Esophagus squamous epithelium (tissue), 4 donors: ENCODE results near the gene ATP8B1.

ENCODE experiments used
- CTCF ChIP-seq, 6 experiments: fragments of 450-650 bp in 4 of 6; fragments of 200-600 bp in 2 of 6; sonication (generic) in 2 of 6; IDR thresholded peaks; one replicate each; pipeline ENCODE4 v1.5.1; 2016 to 2019; ENCODE audit warnings: antibody characterized with exemption in 6 of 6, mild to moderate bottlenecking in 4 of 6, moderate library complexity in 4 of 6
- POLR2A ChIP-seq, 4 donors: fragments of 450-650 bp; IDR thresholded peaks; one replicate each; pipeline ENCODE4 v1.6.1; 2017; ENCODE audit warnings: antibody characterized with exemption in 4 of 4, mild to moderate bottlenecking in 4 of 4, moderate library complexity in 3 of 4

- TF ChIP-seq CTCF (IDR thresholded peaks at IDR 0.05), result no peak
- no peak for TF ChIP-seq POLR2A (IDR thresholded peaks at IDR 0.05)
Measured at GRCh38 chr18:57635003-57635822, 167.9 kb downstream of the ATP8B1 start.
